ENCODE measurements around the gene ZNF148.
"Not testable (repeated sequence)": the region's sequence is repeated elsewhere in the genome, so short reads cannot be mapped to it uniquely, and the experiment has no call there.

ZNF148 gene

DNA sequence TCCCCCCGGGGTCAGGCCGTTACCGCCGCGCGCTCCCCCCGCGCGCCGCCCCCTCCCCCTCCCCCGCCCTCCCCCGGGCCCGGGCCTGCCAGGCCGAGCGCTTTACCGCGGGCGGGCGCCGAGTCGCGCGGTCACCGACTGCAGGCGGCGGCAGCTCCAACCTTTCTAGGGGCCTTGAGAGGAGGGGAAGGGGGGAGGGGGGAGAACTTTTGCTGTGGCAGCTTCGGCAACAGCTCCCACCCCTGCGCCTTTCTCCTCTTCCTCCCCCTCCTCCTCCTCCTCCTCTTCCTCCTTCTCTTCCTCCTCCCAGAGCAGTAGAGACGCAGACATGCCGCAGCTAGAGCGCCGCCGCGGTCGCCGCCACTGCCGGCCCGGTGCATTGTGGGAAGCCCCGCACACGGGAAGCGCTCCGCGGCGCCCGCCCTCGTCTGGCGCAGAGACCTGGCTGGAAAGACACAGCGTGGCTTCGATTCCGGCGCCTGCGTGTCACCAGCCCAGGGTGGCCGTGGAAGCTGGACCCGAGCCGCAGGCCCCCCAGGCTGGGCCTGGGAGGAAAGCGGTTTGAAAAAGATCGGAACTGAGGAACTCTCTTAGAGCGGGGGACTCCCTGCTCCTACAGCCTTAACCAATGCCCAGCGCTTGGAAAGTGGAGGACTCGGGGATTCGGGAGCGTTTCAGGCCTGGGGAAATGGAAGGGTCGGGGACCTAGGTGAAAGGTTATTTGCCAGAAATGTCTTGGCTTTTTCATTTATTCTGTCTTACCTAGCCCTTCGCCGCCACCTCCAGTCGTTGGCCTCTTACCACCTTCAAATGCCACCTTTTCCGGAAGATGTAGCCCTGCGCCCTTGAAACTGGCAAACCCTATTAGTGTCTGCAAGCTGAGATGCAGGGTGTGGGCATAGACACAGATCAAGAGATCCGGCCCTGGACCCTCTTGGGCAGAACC lies at the start of gene ZNF148:
TSS of gene ZNF148 (minus strand) at position 330 of the 946 bp plus-strand sequence. CDS start 61,685 bp downstream, outside the sequence.
- peak; percentile 79 to 91 for DNase-seq

- no peak for DNase-seq
Measured at GRCh38 chr3:125418306-125418705, 43.2 kb upstream of the ZNF148 start.

GRCh38 chr3:125416235-125416634 lies 41.1 kb upstream of the ZNF148 start:
- DNase-seq: no peak

DNA sequence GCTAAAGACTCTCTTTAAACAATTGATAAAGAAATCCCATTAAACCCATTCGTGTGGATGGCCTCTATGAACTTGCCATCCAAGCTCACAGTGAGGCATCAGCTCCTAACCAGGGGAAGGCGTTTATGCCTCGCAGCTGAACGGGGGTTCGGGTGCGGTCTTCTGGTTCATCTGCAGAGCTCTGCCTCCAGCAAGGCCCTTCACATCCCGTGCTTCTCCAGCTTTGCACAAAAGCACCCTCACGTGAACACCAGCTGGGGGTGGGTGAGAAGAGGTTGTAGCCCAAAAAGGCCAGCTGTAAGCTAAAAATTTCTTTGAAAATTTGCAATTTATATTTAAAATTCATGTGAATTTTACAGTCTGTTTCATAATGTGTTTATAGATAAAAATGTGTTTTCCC lies 39.5 kb upstream of the ZNF148 start:
- no peak for DNase-seq

- no peak for DNase-seq
Measured at GRCh38 chr3:125410922-125411321, 35.8 kb upstream of the ZNF148 start.

GRCh38 chr3:125406070-125406469 lies 30.9 kb upstream of the ZNF148 start:
- DNase-seq: no peak

DNA sequence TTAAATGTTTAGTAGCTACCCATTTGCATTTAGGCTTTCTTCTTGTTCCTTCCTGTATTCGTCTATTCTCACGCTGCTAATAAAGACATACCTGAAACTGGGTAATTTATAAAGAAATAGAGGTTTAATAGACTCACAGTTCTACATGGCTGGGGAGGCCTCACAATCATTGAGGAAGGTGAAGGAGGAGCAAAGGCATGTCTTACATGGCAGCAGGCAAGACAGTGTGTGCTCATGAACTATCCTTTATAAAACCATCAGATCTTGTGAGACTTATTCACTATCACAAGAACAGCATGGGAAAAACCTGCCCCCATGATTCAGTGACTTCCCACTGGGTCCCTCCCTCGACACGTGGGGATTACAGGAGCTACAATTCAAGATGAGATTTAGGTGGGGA lies 30.4 kb upstream of the ZNF148 start:
- not testable (repeated sequence) for DNase-seq

GRCh38 chr3:125403789-125404188 lies 28.7 kb upstream of the ZNF148 start:
- DNase-seq: no peak

DNA sequence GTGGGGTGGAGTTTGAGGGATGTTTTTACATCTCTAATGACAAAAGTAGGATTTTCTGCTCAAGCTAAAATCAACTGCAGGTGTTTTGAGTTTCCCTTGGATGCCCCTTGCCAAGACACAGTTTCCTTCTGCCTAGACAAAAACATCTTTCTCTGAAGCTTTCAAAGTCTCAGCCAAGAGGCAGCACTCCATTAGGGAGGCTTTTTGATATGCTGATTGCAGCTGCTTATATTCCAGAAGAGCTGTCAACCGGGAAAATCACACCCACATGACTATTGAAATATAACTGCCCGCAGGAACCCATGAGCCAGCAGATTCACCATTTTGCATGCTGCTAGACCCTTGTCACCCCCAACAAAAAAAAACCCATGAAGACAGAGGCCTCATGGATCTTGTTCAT lies 27.5 kb upstream of the ZNF148 start:
- DNase-seq: no peak

- DNase-seq: no peak
Measured at GRCh38 chr3:125401402-125401801, 26.3 kb upstream of the ZNF148 start.

GRCh38 chr3:125398952-125399351 lies 23.8 kb upstream of the ZNF148 start:
- no peak for DNase-seq

DNA sequence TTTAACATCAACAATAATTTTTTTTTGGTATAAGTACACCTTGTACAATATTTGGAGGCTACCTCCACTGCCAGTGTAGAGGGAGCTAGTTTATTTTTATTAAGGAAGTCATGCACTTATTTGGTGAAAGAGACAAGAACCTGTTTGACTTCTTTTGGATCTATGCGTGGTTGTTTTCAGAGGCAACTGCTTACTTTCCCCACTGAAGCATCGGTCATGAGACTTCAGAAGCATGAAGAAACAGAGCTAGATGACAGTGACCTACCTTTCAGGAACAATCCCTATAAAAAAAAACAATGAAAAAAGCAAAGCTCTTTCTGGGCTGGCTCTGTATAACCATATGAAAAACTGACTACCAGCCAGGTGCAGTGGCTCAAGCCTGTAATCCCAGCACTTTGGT lies 20.0 kb upstream of the ZNF148 start:
- DNase-seq: no peak

GRCh38 chr3:125394406-125394805 lies 19.3 kb upstream of the ZNF148 start:
- no peak for DNase-seq

- DNase-seq: no peak
Measured at GRCh38 chr3:125389282-125389681, 14.2 kb upstream of the ZNF148 start.

GRCh38 chr3:125388369-125388768 lies 13.2 kb upstream of the ZNF148 start:
- not testable (repeated sequence) for DNase-seq

- DNase-seq: no peak
Measured at GRCh38 chr3:125386811-125387210, 11.7 kb upstream of the ZNF148 start.

- DNase-seq: no peak
Measured at GRCh38 chr3:125383744-125384143, 8.6 kb upstream of the ZNF148 start.

- no peak for DNase-seq
Measured at GRCh38 chr3:125382298-125382697, 7.2 kb upstream of the ZNF148 start.

DNA sequence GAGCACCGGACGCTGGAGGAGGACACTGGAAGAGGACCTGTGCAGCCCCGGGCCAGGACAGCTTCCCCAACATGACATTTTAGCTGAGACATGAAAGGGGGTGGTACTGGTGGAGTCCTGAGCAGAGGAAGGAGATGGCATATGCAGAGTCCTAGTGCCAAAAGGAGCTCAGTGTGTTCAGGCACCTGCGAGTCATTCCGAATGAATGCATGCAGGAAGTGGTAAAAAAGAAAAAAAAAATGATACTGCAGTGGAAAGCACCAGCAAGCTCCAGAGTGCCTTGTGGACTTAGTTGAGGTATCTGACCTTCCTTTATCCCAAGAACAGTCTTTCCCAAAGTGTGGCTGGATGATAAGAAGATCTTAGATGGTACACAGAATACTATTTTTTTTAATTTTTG lies 6.6 kb upstream of the ZNF148 start:
- DNase-seq: no peak

GRCh38 chr3:125381314-125381713 lies 6.2 kb upstream of the ZNF148 start:
- no peak for DNase-seq

DNA sequence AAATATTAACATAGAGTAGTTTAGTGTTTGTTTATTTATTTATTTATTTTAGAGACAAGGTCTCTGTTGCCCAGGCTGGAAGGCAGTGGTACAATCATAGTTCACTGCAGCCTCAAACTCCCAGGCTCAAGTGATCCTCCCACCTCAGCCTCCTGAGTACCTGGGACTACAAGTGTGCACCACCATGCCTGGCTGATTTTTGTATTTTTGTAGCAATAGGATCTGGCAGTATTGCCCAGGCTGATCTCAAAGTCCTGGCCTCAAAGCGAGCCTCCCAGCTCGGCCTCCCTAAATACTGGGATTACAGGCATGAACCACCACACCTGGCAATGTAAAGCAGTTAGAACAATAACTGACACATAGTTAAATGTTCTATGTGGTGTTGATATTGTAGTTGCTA lies 4.4 kb upstream of the ZNF148 start:
- DNase-seq: no peak

- DNase-seq: no peak
Measured at GRCh38 chr3:125378762-125379161, 3.6 kb upstream of the ZNF148 start.

DNA sequence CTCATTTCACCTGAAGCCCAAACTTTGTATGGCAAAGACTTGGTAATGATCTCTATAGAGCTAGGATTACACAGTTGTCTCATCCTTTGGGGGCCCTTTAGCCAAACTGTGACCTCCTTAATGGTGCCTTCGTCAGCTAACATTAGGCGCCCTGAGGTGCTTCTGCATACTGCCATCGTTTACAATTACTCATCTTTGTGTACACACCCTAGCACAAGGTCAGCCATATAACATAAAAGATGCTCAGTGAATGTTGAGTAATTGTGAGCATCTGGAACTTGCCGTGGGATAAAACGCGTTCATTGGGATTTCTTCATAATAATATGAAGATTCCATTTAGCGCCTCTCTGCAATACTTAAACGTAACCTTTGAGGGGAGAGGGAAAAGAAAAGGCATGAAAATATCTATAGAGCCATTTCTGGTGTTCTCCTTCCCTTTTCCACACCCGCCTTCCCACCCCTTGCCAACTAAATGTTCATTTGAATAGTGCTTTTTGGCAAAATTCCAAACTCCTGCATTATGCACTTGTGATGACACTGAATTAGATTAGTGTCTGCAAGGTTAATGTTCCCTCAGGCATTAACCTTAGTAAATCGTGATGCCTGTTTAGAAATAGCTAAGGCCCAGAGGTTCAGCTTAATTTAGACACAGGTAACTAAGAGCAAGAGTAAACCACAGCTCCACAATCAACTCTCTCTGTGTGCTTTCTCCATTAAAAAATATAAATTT lies 990 bp upstream of the ZNF148 start:
- no peak for DNase-seq

- no peak for DNase-seq
Measured at GRCh38 chr3:125374501-125374995, 577 bp downstream of the ZNF148 start.

All from inflammatory macrophage treated with lipopolysaccharide for 1 hour (primary cell).